Thyroid gland (tissue), 4 donors: ENCODE data around the gene TCEAL1. TPM values are rescaled to one million over a fixed set of nuclear protein-coding genes. Genes with fewer than 3 reads are reported as not detected.
A peak's percentile ranks its signal among the peaks of the same experiment; 100 is the strongest.
"Not testable (repeated sequence)": the region's sequence is repeated elsewhere in the genome, so short reads cannot be mapped to it uniquely, and the experiment has no call there.

ENCODE experiments used
- DNase-seq, 2 donors: peaks; one replicate each; pipeline ENCODE4 v3.0.0-alpha.2; 2019
- H3K27ac ChIP-seq, 3 donors: fragments of 200-600 bp; sonication (generic); 1 replicate in 2 of 3; 2 replicates in 1 of 3; pipeline ENCODE4 v1.5.1; 2016 to 2019; ENCODE audit warnings: mild to moderate bottlenecking in 1 of 3, moderate library complexity in 1 of 3
- H3K27me3 ChIP-seq: fragments of 200-600 bp; sonication (generic); one replicate; pipeline ENCODE4 v1.5.1; 2019
- H3K36me3 ChIP-seq, 2 donors: fragments of 200-600 bp; sonication (generic); one replicate each; pipeline ENCODE4 v1.5.1; 2016 to 2019
- H3K4me1 ChIP-seq, 2 donors: fragments of 200-600 bp; sonication (generic); one replicate each; pipeline ENCODE4 v1.5.1; 2017 to 2019
- H3K4me3 ChIP-seq, 3 donors: fragments of 200-600 bp; sonication (generic); replicated peaks in 1 of 3; 1 replicate in 2 of 3; 2 replicates in 1 of 3; pipeline ENCODE4 v1.5.1; 2016; ENCODE audit warnings: mild to moderate bottlenecking in 1 of 3
- H3K9me3 ChIP-seq: fragments of 200-600 bp; sonication (generic); one replicate; pipeline ENCODE4 v1.5.1; 2017
- POLR2A ChIP-seq, 2 donors: fragments of 450-650 bp; IDR thresholded peaks; one replicate each; pipeline ENCODE4 v1.6.1; 2017; ENCODE audit warnings: antibody characterized with exemption in 2 of 2, mild to moderate bottlenecking in 2 of 2, moderate library complexity in 1 of 2
- WGBS, 2 donors: methylation state at CpG; one replicate each; pipeline ENCODE4 v1.1.5; 2017; 5-methylcytosine and 5-hydroxymethylcytosine counted together
- intact Hi-C: fragments of 100-400 bp; cut with DNase I; formaldehyde crosslinking; loops from one replicate; pipeline ENCODE4 v1.15.1; 2023
- total RNA-seq, 4 donors: library from RNA; depleted of rRNA; stranded (reverse); fragments of >200 nt; gene quantifications; one replicate each; pipeline ENCODE4 v1.2.3, GENCODE V29; 2016
- TF ChIP-seq, protein P1 (sequence below), 6 experiments: fragments of 200-600 bp in 3 of 6; fragments of 450-650 bp in 3 of 6; sonication (generic) in 3 of 6; IDR thresholded peaks; one replicate each; pipeline ENCODE4 v1.5.1; 2016 to 2019; ENCODE audit warnings: antibody characterized with exemption in 6 of 6, mild to moderate bottlenecking in 2 of 6, inconsistent platforms in 1 of 6, moderate library complexity in 1 of 6

Gene TCEAL1
- total RNA-seq, 4 donors from 2014 or later = 58.2 to 79.0 (median 65.5) TPM

DNA sequence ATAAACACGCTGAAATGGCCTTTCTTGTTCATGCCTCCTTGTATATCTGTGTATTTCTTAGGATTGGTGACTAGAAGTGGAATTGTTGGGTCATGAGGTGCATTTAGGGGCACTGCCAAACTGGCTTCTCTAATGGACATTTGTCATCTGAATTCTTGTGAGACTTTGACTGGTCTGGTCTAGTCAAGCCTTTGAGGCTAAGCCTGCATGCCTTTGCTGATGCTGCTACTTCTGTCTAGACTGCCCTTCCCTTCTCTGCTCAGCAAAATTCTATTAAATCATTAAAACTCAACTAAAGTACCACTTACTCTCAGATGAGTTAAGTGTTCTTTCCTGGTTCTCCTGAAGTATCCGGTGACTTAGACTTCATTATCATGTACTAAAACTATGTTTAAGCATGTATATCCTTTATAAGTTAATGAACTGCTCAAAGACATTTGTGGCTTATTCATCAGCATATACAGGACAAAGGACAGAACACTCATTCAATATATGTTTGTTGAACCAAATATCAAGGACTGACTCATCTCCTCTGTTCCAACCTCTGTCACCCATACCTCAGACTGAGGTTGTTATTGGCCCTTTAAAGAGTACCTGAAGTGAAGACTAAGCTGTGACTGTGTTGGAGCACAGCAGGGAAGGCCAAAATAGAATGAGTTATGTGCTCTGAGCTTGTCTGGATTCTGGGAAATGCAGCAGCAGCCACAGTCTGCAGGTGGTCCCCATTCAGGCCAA, 9.0 kb downstream of the TCEAL1 start:
- no peak for DNase-seq
- WGBS, 2 donors = 77 to 93% methylated on average over 2 of the region's 2 CpGs
- Histone ChIP-seq H3K27me3 (no peaks in the 10 kb centered on the region), H3K36me3 (no peaks in the 10 kb centered on the region), H3K27ac (no peak overlapping the region), H3K4me3 (no peak overlapping the region), H3K9me3 (no peaks in the 10 kb centered on the region), H3K4me1 (no peaks in the 10 kb centered on the region)
- intact Hi-C loops = no loop called here
- no peak for TF ChIP-seq POLR2A (IDR thresholded peaks at IDR 0.05)

- H3K36me3 ChIP-seq, H3K27me3 ChIP-seq, H3K27ac ChIP-seq, H3K4me1 ChIP-seq, H3K4me3 ChIP-seq, intact Hi-C loops, H3K9me3 ChIP-seq: not testable (repeated sequence)
- peak; percentile 11 to 20 for DNase-seq
- 60 to 64% methylated on average over 3 to 4 of the region's 6 CpGs for WGBS, 2 donors
Observed at GRCh38 chrX:103638479-103639346, 9.9 kb downstream of the TCEAL1 start.

GRCh38 chrX:103640401-103641155, 11.8 kb downstream of the TCEAL1 start:
- no peak for TF ChIP-seq POLR2A (IDR thresholded peaks at IDR 0.05)
- TF ChIP-seq, protein P1, sequence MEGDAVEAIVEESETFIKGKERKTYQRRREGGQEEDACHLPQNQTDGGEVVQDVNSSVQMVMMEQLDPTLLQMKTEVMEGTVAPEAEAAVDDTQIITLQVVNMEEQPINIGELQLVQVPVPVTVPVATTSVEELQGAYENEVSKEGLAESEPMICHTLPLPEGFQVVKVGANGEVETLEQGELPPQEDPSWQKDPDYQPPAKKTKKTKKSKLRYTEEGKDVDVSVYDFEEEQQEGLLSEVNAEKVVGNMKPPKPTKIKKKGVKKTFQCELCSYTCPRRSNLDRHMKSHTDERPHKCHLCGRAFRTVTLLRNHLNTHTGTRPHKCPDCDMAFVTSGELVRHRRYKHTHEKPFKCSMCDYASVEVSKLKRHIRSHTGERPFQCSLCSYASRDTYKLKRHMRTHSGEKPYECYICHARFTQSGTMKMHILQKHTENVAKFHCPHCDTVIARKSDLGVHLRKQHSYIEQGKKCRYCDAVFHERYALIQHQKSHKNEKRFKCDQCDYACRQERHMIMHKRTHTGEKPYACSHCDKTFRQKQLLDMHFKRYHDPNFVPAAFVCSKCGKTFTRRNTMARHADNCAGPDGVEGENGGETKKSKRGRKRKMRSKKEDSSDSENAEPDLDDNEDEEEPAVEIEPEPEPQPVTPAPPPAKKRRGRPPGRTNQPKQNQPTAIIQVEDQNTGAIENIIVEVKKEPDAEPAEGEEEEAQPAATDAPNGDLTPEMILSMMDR (IDR thresholded peaks at IDR 0.05) = no peak
- intact Hi-C loops = no loop called here
- Histone ChIP-seq H3K9me3 (no peaks in the 10 kb centered on the region), H3K4me3 (no peak overlapping the region), H3K27me3 (no peaks in the 10 kb centered on the region), H3K4me1 (no peaks in the 10 kb centered on the region), H3K36me3 (no peaks in the 10 kb centered on the region), H3K27ac (peak overlapping the region; percentile 37 to 50 (median 50))
- WGBS, 2 donors = 42 to 55% methylated on average over 4 of the region's 4 CpGs
- DNase-seq = peak; percentile 59 to 62

DNA sequence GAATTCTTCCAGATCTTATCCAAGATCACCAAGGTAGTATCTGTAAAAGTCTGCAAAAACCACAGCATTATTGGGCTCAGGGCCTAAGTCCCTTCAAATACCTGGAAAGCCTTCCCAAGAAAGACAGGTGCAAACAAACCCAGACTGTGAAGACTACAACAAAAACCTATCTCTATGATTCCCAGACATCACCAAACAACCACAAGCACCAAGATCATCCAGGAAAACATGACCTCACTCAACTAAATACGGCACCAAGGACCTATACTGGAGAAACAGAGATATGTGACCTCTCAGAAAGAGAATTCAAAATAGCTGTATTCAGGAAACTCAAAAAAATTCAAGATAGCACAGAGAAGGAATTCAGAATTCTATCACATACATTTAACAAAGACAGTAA, 15.3 kb downstream of the TCEAL1 start:
- intact Hi-C loops = no loop called here
- no peak for DNase-seq
- TF ChIP-seq, protein P1 (IDR thresholded peaks at IDR 0.05) = no peak
- TF ChIP-seq POLR2A (IDR thresholded peaks at IDR 0.05) = no peak
- Histone ChIP-seq H3K27ac (no peak overlapping the region), H3K9me3 (no peaks in the 10 kb centered on the region), H3K4me3 (no peak overlapping the region), H3K4me1 (no peaks in the 10 kb centered on the region), H3K27me3 (no peaks in the 10 kb centered on the region), H3K36me3 (no peaks in the 10 kb centered on the region)
- 90 to 100% methylated on average over 1 of the region's 1 CpG for WGBS, 2 donors

DNA sequence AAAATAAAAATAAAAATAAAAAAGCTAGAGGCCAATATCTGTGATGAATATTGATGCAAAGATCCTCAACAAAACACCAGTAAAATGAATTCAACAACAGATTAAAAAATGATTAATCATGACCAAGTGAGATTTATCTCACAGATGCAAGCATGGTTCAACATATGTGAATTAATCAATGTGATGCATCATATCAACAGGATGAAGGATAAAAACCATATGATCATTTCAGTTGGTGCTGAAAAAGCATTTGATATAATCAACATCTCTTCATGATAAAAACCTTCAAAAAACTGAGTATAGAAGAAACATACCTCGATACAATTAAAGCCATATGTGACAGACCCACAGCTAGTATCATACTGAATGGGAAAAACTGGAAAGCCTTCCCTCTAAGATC, 18.9 kb downstream of the TCEAL1 start:
- H3K4me1 ChIP-seq = no peaks in the 10 kb centered on the region
- no peak overlapping the region for H3K27ac ChIP-seq
- H3K9me3 ChIP-seq = no peaks in the 10 kb centered on the region
- H3K27me3 ChIP-seq = no peaks in the 10 kb centered on the region
- H3K36me3 ChIP-seq = no peaks in the 10 kb centered on the region
- no peak for TF ChIP-seq POLR2A (IDR thresholded peaks at IDR 0.05)
- TF ChIP-seq, protein P1 (IDR thresholded peaks at IDR 0.05) = no peak
- H3K4me3 ChIP-seq = no peak overlapping the region
- DNase-seq = no peak
- intact Hi-C loops = no loop called here
- WGBS, 2 donors = 76 to 78% methylated on average over 1 of the region's 1 CpG
